ENCODE measurements around the gene DUSP15.

Gene DUSP15

DNA sequence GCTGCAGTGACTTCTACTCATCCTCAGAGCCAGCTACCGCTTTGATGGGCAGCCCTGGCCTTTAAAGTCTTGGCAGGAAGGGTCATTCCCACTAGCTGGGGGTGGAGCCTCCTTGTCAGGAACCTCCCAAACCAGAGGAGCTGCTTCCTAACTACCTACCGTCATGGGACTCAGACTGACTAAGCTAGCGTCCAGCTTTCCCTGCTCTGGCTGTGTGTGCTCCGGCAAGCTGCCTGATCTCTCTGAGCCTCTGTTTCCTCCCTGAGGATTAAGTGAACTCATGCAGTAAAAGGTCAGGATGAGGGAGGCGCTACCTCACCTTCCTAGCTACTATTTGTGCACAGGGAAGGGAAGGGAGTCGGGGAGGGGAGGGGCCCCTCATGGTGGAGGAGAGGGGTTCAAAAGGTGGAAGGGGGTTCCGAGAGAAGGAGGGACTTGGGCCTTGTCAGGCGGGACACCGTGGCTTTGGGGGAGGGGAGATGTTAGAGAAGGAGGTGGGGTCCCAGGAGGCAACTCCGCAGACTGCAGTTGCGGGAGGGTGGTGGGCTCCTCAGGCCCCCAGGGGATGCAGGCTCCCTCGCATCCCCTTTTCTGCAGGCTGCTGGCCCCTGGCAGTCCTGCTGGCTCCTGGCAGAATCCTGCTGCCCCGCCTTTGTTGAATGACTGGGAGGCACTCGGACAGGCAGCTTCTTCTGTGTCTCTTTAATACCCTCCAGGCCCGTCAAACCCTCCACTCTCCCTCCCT lies 9.8 kb downstream of the DUSP15 start:
- DNase-seq (ENCODE audit: low read depth in 2 of 2) = no peak

DNA sequence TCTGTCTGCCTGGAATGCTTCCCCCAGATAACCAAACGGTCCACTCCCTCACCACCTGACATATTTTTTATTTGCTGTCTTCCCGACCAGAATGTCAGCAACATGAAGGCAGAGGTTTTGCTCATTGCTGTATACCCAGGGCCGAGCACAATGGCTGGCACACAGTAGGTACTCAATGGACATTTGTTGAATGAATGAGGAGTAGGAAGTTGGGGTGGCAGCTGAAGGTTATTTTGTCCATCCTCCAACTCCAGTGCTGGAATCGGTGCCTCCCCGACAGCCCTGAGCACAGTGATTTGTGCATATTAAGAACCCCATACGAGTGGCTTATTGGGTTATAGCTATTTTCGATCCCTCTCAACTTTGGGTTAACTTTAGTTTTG lies 10.3 kb downstream of the DUSP15 start:
- no peak for DNase-seq (ENCODE audit: low read depth in 2 of 2)

DNA sequence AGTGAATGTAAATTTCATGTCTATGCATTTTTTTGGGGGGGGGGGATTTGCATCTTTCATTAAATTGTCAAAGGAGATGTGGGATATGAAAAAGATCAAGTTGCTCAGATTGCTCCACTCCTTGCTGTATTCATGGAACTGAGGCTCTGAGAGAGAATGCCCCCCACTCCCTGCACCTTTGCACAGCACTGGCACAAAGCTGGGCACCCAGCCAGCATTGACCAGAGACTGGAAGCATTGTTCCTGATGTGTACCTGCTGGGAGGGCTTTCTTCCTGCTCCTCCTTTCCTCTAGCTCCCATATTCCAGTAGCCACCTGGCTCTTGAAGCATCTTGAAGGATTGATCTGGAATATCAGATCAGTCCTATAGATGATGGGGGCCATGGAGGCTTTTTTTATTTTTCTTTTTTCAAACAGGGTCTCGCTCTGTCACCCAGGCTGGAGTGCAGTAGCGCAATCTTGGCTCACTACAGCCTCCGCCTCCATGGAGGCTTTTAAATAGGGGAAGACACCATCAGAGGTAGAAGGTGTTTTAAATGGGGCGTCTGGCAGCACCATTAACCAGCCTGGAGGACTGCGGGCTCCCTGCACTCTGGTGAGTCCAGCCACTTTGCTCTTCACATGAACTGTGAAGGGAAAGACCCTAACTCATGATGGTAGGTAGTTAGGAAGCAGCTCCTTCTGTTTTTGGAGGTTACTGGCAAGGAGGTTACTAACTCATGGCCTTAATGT lies 10.9 kb downstream of the DUSP15 start:
- DNase-seq (ENCODE audit: low read depth in 2 of 2) = no peak

DNA sequence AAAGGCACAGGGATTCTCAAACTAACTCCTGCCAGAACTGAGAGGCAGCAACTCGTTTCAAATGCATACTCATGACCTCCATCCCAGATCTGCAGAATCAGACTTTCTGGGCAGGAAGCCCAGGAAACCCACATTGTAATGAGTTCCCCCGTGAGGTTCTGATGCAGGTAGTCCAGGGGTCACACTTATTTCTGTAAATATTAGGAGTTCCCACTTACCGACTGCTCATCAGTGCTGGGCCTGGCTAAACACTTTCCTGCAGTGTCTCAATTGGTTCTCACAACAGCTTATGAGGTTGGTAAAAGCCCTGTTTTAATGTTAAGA lies 11.6 kb downstream of the DUSP15 start:
- DNase-seq (ENCODE audit: low read depth in 2 of 2) = no peak

DNA sequence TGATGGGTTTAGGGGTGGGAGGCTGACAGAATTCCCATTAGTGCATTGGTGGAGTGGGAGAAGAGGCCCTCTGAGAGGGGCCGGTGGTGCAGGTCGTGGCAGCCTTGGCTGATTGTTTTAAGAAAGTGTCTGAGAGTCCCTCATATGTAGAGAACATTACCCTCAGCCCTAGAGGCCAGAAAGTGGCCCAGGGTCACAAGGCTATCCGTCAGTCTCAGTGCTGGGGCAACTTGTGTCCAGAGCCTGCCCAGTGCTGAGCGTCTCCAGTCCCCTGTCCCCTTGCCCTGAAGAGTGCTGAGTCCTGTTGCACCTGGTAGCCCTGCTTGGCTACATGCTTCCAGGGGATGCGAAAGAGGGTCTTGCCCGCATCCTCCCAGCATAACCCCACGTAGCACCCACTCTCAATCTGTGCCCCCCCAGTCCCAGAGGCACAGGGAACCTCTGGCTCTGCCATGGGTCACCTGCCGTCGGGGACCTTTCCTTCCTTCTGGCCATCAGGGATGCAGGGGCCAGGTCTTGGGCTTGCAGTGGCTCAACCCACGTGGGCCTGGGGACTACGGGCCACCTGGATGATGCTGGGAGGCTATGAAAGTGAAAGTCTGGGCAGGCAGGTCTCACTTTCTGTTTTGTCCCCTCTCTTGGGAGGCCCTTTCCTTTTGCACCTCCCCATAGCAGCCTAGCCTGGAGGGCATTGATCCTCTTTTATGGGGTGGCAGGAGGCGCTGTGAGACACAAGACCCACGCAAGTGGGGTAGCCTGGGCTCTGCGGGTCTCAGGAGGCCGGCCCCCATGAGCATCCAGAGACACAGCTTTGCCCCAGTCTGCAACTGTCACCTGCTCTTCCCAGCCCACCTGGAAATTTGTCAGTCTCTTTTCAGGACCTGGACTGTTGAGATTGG lies 12.2 kb downstream of the DUSP15 start:
- no peak for DNase-seq (ENCODE audit: low read depth in 2 of 2)

DNA sequence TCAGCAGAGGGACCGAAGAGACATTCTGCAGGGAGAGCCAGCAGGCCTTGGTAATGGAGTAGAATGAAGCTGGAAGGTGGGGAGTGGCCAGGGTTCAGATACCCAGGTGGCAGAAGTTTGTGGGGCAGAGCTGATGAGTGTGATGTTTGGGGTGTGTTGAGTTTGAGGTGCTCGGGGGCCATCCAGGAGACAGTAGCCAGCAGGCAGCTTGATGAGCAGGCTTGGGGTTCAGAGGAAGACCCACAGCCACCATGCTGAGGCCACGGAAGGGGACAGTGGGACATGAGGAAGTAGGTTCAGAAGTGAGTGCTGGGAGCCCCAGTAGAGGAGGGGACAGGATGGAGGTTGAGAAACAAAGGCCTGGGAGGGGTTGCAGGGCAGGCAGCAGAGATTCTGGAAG lies 13.8 kb downstream of the DUSP15 start:
- DNase-seq (ENCODE audit: low read depth in 2 of 2) = no peak

DNA sequence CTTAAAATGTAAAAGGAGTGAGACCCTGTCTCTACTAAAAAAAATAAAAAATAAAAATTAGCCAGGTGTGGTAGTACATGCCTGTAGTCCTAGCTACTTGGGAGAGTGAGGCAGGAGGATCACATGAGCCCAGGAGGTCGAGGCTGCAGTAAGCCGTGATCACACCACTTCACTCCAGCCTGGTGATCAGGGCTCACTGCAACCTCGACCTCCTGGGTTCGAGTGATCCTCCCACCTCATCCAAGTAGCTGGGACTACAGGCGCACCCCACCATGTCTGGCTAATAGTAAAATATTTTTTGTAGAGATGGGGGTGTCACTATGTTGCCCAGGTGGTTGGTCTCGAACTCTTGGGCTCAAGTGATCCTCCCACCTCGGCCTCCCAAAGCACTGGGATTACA lies 16.8 kb downstream of the DUSP15 start:
- DNase-seq (ENCODE audit: low read depth in 2 of 2) = no peak

DNA sequence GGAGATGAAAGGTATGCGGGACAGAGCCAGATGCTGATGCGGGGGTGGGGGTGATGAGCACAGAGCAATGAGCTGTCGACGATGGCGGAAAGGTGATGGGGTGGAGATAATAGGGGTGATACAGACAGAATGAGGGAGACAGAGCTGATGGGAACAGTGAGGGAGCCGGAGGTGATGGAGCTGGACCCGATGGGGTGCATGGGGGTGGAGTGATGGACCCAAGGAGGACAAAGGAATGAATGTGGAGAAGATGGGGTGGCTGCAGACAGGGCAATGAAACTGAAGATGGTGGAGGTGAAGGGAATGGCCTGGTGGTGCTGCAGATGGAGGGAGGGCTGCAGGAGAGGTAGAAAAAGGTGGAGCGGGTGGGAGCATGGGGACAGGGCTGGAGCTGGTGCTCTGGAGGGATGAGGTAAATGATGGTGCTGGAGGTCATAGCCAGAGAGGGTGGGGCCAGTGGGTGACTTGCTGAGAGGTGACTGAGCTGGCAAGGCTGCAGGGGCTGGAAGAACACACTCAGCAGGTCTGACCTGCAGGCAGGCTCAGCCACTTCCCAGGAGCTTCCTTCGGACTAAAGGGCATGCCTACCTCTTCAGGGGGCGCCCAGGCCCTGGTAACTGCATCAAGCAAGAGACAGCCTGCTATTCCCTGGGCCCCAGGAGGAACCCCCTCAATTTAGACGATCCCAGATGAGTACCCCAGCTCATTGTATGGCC lies 18.9 kb downstream of the DUSP15 start:
- DNase-seq (ENCODE audit: low read depth in 2 of 2) = no peak

DNA sequence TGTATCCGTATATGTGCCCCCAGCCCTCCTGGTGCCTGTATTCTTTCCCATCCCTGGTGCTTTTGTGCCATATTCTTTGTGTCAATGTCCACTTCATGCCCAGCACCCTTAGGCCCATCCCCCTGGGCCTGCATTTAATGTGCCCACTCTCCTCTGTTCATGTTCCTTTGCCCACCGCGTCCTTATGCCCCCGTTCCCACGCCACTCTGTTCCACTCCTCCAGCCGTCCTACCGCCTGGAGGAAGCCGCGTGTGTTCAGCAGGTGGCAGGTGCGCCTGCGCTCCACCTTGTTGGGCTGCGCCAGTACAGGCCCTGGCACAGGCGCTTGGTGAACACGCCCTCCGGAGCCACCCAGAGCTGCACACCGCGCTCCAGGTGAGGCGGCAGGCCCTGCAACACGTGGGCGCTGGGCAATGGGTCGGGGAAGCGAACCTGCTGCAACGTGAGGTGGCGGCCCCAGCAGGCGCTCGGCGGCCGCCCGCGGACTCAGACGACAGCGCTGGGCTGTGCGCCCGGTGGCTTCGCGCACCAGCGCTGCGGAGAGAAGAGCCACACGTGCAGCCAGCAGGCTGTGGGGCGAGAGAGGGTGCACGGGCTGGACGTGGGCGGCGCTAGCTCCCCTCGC lies 20.9 kb downstream of the DUSP15 start:
- no peak for DNase-seq (ENCODE audit: low read depth in 2 of 2)

DNA sequence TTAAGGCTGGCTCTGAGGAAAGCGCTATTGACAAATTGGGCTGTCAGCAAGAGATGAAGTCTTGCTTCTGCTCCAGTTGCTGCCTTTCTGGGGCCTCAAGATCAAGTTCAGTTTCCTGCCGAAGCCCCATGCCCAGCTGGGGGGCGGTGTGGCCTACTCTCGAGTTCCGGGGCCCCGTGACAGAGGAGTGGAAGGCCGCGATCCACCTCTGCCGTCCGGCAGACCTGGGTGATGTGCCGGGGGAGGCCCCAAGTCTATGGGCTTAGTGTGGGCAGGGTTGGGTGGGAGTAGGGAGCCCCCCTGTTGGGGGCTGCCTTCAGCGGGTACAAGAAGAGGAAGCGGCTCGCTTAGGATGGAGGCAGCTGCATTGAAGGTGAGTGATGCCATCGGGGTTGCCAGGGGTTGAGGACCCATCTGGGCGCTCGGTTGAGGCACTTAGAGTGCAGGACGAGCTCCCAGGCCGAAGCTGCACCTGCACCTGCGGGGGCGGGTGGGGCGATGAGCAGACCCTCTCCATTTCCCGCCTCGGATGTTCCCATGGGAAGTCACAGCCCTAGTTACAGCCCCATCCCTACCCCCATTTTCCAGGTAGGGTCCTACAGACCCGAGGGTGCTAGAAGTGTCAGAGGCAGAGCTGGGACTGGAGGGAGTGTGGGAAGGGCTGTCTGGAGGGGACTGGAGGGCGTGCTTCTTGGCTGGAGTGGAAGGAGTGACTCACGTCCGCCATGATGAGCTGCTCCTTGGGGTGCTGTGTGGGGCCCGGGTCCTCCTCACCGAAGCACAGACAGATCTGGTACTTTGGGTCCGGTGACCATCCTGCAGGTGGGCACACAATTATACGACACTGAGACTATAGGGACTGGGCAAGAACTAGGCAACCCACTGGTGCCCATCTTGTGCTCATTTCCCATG lies 22.0 kb downstream of the DUSP15 start:
- no peak for DNase-seq (ENCODE audit: low read depth in 2 of 2)

DNA sequence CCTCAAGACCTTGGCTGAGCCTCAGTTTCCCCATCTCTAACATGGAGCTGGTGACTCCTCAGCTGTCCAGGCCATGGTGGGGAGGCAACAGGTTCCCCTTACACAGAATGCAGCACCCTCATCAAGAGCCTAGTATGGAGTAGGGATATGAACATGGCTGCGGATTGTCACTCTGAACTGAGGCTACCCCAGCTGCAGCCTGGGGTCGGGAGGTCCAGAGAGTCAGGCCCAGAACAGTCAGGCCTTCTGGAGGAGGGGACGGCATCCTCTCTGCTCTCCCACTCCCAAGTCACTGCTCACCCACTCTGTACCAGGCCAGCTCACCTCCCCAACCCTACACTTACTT lies 23.6 kb downstream of the DUSP15 start:
- DNase-seq (ENCODE audit: low read depth in 2 of 2) = no peak

DNA sequence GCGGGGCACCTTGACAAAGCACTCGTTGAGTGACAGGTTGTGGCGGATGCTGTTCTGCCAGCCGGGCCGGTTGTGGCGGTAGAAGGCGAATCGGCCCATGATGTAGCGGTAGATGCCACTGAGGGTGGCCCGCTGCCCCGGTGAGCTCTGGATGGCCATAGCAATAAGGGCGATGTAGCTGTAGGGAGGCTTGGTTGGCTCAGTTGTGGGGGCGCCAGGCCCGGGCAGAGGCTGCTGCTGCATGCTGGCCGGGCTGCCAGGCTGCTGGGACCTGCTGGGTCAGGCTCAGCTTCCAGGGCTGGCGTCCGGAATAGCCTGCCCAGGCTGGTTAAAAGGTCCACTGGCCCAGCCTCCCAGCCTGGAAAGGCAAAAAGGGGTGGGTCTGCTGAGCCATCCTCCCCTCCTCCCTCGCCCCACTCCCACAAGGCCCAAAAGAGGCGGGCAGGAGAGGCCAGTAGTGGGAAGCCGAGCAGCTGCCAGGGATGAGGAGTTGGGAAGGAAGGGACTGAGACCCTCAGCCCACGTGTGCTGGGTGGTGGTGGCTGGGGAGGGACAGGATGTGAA lies 24.9 kb downstream of the DUSP15 start, which contains the start of gene FOXS1:
Gene FOXS1 (minus strand): TSS at position 305 of the 564 bp plus-strand sequence. CDS start 62 bp downstream, at position 243.
- DNase-seq (ENCODE audit: low read depth in 2 of 2) = no peak

DNA sequence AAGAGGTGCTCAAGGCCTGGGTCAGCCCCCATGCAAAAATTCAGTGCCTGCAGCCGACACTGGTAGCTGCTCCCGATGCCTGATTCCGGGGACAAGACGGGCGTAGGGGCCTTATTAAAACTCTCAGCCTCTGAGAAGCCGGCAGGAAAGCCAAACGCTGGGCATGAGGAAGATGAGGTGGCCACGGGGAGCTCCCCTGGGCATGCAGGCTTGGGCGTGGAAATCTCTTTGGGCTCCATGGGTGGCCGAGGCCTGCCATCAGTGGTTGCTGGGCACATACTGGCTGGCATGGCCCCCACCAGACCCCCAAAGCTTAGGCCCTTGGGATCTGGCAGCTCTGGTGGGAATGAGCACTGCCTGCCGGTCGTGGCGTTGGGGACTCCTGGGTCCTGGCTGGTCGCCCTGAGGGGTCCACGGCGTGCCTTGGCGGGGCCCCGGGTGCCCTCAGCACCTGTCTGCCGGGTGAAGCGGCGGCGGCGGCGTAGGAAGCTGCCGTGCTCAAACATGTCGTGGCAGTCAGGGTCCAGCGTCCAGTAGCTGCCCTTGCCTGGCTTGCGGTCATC lies 25.5 kb downstream of the DUSP15 start:
- DNase-seq (ENCODE audit: low read depth in 2 of 2) = no peak

DNA sequence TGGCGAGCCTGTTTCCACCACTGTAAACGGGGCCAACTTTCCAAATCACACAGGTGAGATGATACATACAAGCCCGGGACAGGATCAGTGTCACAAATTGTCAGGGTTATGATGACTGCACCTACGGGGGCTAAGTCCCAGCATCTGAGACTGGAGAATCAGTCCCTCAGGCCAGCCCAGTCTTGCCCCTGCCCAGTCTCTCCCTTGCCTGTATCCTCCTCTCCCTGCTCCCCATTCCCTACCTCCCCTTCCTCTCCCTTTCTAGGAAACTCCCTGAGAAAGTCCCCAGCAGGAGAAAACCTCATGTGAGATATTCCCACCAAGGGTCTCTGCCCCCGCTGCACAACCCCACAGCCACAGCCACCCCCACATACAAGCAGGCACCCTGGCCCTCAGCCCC lies 26.4 kb downstream of the DUSP15 start:
- no peak for DNase-seq (ENCODE audit: low read depth in 2 of 2)

DNA sequence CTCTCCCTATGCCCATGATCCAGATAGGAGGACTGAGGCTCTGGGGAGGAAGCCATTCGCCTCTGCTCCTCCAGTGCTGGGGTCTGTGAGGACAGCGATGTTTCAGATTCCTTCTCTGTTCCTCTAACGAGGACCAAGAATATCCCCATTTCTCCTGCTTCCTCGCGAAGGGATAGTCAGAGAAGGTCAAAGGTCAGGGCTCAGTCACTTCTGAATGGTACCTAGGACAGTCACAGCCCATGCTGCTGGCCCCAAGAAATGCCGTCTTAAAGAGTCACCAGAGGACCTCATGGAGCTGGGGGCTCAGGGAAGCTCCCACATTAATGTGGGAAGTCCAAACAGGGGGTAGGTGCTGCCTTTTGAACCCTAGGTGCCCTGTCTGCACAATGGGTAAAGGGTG lies 27.0 kb downstream of the DUSP15 start:
- no peak for DNase-seq (ENCODE audit: low read depth in 2 of 2)

DNA sequence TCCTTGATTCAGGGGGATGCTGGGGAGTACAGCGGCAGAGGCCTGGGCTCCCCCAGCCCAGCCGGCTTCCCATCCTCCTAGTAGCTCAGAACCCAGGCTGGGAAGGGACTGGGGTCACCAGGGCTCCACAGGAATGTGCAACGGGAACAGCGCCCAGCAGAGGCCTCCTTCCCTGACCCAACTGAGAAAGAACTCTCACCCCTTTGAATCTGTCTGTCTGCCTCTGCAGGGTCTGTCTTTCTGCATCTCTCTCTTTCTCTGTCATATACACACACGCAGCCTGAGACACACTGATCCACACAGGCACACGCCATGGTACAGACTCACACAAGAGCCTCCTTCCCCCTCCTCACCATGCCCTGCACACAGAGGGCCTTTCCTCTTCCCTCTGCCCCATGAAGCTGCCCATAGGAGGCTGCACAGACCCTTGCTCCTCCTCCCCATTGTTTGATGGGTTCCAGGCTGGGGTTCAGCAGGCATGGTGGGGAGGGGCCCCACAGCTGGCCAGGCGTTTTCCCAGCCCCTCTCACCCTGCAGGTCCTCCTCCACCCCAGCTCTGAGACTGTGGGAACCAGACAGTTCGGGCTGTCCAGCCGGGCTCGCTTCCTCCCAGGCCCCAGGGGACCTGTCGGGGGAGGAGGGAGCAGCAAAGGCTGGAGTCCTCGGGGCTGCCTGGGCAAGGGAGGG lies 27.7 kb downstream of the DUSP15 start:
- DNase-seq (ENCODE audit: low read depth in 2 of 2) = no peak

DNA sequence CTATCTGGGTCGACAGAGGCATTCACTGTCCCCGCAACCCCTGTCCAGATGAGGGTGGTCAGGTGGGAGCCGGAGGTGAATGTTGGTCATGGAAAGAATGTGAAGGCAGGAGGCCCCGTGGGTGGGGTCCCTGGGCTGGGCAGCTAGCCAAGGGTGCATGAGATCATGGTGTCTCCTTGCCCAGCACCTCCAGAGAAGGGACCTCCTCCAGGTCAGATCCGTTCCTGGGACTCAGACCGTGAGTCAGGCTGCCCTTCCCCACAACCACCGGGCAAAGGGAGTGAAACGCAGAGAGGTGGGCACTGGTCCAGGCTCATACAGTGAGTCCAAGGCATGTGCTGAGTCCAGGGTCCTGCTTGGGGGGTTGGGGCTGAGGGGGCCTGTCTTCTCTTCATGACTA lies 28.4 kb downstream of the DUSP15 start:
- DNase-seq (ENCODE audit: low read depth in 2 of 2) = no peak

DNA sequence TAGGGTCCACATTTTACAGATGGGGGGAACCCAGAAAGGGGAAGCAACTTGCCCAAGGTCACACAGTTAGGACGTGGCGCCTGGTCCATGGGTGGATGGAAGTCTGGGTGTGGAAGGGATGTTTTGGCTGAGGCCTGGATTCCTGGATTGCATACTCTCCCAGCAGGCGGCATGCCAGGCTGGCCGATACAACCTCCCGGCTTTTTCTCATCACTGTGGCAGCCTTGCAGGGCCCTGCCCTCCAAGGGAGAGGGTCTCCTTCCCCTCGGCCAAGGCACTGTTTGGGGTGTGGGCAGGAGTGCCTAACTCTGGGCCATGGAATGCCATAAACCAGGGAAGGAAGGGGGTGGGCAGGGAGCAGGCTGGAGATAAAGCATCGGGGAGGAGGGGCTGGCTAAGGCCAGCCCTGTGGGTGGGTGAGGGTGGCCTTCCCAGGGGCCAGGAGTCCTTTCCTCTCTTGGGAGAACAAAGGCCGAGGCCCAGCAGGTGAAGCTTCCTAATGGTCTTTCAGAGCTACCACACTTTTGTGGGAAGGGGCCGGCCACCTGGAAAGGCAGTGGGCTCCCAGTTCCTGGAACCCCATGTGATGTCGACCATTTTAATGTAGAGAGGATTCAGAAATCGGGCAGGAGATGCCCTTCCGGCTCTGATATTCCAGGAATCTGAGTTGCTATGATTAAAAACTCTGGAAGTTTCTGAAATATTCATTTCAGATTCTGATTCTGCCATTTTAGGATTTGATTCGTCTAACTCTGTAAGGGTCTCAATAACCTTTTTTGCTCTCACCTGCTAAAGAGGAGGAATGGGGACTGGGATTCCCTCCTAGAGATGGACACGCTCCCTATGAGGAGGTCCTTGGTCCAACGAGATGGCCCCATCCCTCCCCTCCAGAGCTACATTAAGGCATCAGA lies 29.2 kb downstream of the DUSP15 start:
- no peak for DNase-seq (ENCODE audit: low read depth in 2 of 2)

Data from stimulated activated CD4-positive, alpha-beta T cell treated with anti-CD3 and anti-CD28 coated beads, Interleukin-1b, Interleukin-23, amount 100 ng/mL, for 4 hours (primary cell).